H9 (cell line): ENCODE measurements around the gene DMAC2. TPM values are rescaled to one million over a fixed set of nuclear protein-coding genes. Genes with fewer than 3 reads are reported as not detected.

Source experiments
- DNase-seq: peaks from one replicate; pipeline ENCODE4 v3.0.0-alpha.2; 2017
- H2AFZ ChIP-seq: one replicate; pipeline ENCODE4 v1.6.1; 2013; ENCODE audit warnings: mild to moderate bottlenecking, low read length, control low read depth, moderate library complexity
- H2AK5ac ChIP-seq: 2 replicates; pipeline ENCODE4 v1.6.1; 2013; ENCODE audit warnings: low read length, control low read depth, mixed read lengths; ENCODE audit not compliant: insufficient read length
- H2BK120ac ChIP-seq: one replicate; pipeline ENCODE4 v1.6.1; 2013; ENCODE audit warnings: low read depth, mild to moderate bottlenecking, low read length, control low read depth, inconsistent platforms; ENCODE audit not compliant: poor library complexity, severe bottlenecking
- H2BK12ac ChIP-seq: 2 replicates; pipeline ENCODE4 v1.6.1; 2013; ENCODE audit warnings: low read length, control low read depth, mixed read lengths, low read depth; ENCODE audit not compliant: insufficient read length
- H2BK15ac ChIP-seq: 2 replicates; pipeline ENCODE4 v1.6.1; 2013; ENCODE audit warnings: low read depth, low read length, control low read depth
- H2BK20ac ChIP-seq: one replicate; pipeline ENCODE4 v1.6.1; 2013; ENCODE audit warnings: low read depth, mild to moderate bottlenecking, low read length, control low read depth, inconsistent platforms; ENCODE audit not compliant: poor library complexity, severe bottlenecking
- H2BK5ac ChIP-seq: 2 replicates; pipeline ENCODE4 v1.6.1; 2013; ENCODE audit warnings: low read length, control low read depth, mixed read lengths; ENCODE audit not compliant: insufficient read length
- H3K14ac ChIP-seq: 2 replicates; pipeline ENCODE4 v1.6.1; 2013; ENCODE audit warnings: low read length, control low read depth; ENCODE audit not compliant: insufficient read depth
- H3K18ac ChIP-seq: 2 replicates; pipeline ENCODE4 v1.6.1; 2013; ENCODE audit warnings: low read depth, mild to moderate bottlenecking, mixed read lengths, low read length, control low read depth; ENCODE audit not compliant: insufficient read length
- H3K23ac ChIP-seq: 2 replicates; pipeline ENCODE4 v1.6.1; 2013; ENCODE audit warnings: low read length, control low read depth, mixed read lengths, low read depth; ENCODE audit not compliant: insufficient read length
- H3K23me2 ChIP-seq: 2 replicates; pipeline ENCODE4 v1.6.1; 2013; ENCODE audit warnings: low read depth, mild to moderate bottlenecking, mixed read lengths, low read length, control low read depth; ENCODE audit not compliant: insufficient read length, poor library complexity, severe bottlenecking
- H3K27ac ChIP-seq: 2 replicates; pipeline ENCODE4 v1.5.1; 2013; ENCODE audit warnings: low read length, control low read depth, mixed read lengths, low read depth; ENCODE audit not compliant: insufficient read length
- H3K27me3 ChIP-seq: 2 replicates; pipeline ENCODE4 v1.6.1; 2013; ENCODE audit warnings: low read length, control low read depth, inconsistent platforms; ENCODE audit not compliant: insufficient read depth
- H3K4ac ChIP-seq: 2 replicates; pipeline ENCODE4 v1.6.1; 2013; ENCODE audit warnings: low read depth, mild to moderate bottlenecking, control low read depth, inconsistent platforms, low read length, moderate library complexity
- H3K4me1 ChIP-seq: 2 replicates; pipeline ENCODE4 v1.6.1; 2013; ENCODE audit warnings: low read length, control low read depth, inconsistent platforms; ENCODE audit not compliant: insufficient read depth
- H3K4me2 ChIP-seq: 2 replicates; pipeline ENCODE4 v1.6.1; 2013; ENCODE audit warnings: low read length, control low read depth, mixed read lengths; ENCODE audit not compliant: insufficient read length, insufficient read depth
- H3K56ac ChIP-seq: 2 replicates; pipeline ENCODE4 v1.6.1; 2013; ENCODE audit warnings: low read depth, mild to moderate bottlenecking, mixed read lengths, low read length, control low read depth; ENCODE audit not compliant: insufficient read length
- H3K79me1 ChIP-seq: 2 replicates; pipeline ENCODE4 v1.6.1; 2013; ENCODE audit warnings: low read depth, mild to moderate bottlenecking, moderate library complexity, low read length, control low read depth, inconsistent platforms; ENCODE audit not compliant: insufficient read depth, poor library complexity, severe bottlenecking
- H3K79me2 ChIP-seq: 2 replicates; pipeline ENCODE4 v1.6.1; 2013; ENCODE audit warnings: low read length, control low read depth, inconsistent platforms; ENCODE audit not compliant: insufficient read depth
- H3K9ac ChIP-seq: 2 replicates; pipeline ENCODE4 v1.6.1; 2013; ENCODE audit warnings: low read length, control low read depth, mixed read lengths; ENCODE audit not compliant: insufficient read length; ENCODE audit errors: extremely low read depth
- H3K9me3 ChIP-seq: one replicate; pipeline ENCODE4 v1.6.1; 2013; ENCODE audit warnings: low read depth, low read length, inconsistent platforms; ENCODE audit not compliant: control insufficient read depth
- H3T11ph ChIP-seq: one replicate; pipeline ENCODE4 v1.6.1; 2013; ENCODE audit warnings: mild to moderate bottlenecking, low read length, control low read depth, inconsistent platforms
- H4K20me1 ChIP-seq: one replicate; pipeline ENCODE4 v1.6.1; 2013; ENCODE audit not compliant: control insufficient read depth, insufficient read length, insufficient read depth
- H4K5ac ChIP-seq: 2 replicates; pipeline ENCODE4 v1.6.1; 2013; ENCODE audit warnings: low read depth, mild to moderate bottlenecking, mixed read lengths, low read length, control low read depth; ENCODE audit not compliant: insufficient read length
- H4K8ac ChIP-seq: replicated peaks from 2 replicates; pipeline ENCODE4 v1.6.1; 2013; ENCODE audit warnings: low read length, control low read depth, mixed read lengths, low read depth; ENCODE audit not compliant: insufficient read length
- H4K91ac ChIP-seq: 2 replicates; pipeline ENCODE4 v1.6.1; 2013; ENCODE audit warnings: low read depth, mild to moderate bottlenecking, moderate library complexity, mixed read lengths, low read length, control low read depth; ENCODE audit not compliant: insufficient read length
- H3K27ac Mint-ChIP-seq, 3 experiments: 2 replicates in 2 of 3; 3 replicates in 1 of 3; pipeline ENCODE4 v1.8.0; 2020 to 2021; ENCODE audit warnings: mixed read lengths in 3 of 3, mild to moderate bottlenecking in 1 of 3, moderate library complexity in 1 of 3
- H3K27me3 Mint-ChIP-seq: 2 replicates; pipeline ENCODE4 v1.8.0; 2021; ENCODE audit warnings: low read depth, mild to moderate bottlenecking, moderate library complexity, mixed read lengths
- H3K36me3 Mint-ChIP-seq, 3 experiments: 2 replicates in 2 of 3; 3 replicates in 1 of 3; pipeline ENCODE4 v1.8.0; 2020 to 2021; ENCODE audit warnings: low read depth in 3 of 3, mixed read lengths in 3 of 3; ENCODE audit not compliant: insufficient read depth in 1 of 3
- H3K4me1 Mint-ChIP-seq, 2 experiments: 2 replicates each; pipeline ENCODE4 v1.8.0; 2020; ENCODE audit warnings: mixed read lengths in 2 of 2
- H3K4me3 Mint-ChIP-seq, 2 experiments: 2 replicates in 1 of 2; 3 replicates in 1 of 2; pipeline ENCODE4 v1.8.0; 2020 to 2021; ENCODE audit warnings: mild to moderate bottlenecking in 2 of 2, mixed read lengths in 2 of 2, moderate library complexity in 1 of 2
- H3K9me3 Mint-ChIP-seq, 2 experiments: 2 replicates in 1 of 2; 3 replicates in 1 of 2; pipeline ENCODE4 v1.8.0; 2020; ENCODE audit warnings: mild to moderate bottlenecking in 2 of 2, mixed read lengths in 2 of 2, moderate library complexity in 1 of 2
- WGBS: extraction: QIAGEN DNeasy Blood & Tissue Kit; methylation state at CpG from one replicate; pipeline ENCODE4 v1.1.7; 2013; ENCODE audit warnings: missing lambda C conversion rate, low lambda C conversion rate, mixed read lengths; ENCODE audit not compliant: insufficient read length; ENCODE audit errors: extremely low coverage; 5-methylcytosine and 5-hydroxymethylcytosine counted together
- total RNA-seq: library from RNA; stranded (reverse); gene quantifications from 2 replicates; pipeline ENCODE4 v1.2.1, GENCODE V29; 2021
- TF ChIP-seq, protein P1 (sequence below): fragments of 200-600 bp; sonication (generic); conservative IDR thresholded peaks from 3 replicates; pipeline ENCODE4 v1.8.0; 2021; ENCODE audit warnings: antibody characterized with exemption, mild to moderate bottlenecking

The DMAC2 gene
- total RNA-seq, 1 experiment from 2014 or later: 70.5 TPM

GRCh38 chr19:41480336-41480735, 40.6 kb upstream of the DMAC2 start:
- no peak overlapping the region for H3K9ac ChIP-seq
- no peaks in the 10 kb centered on the region for H3K27me3 ChIP-seq
- H3K27ac ChIP-seq: no peak overlapping the region
- no peak overlapping the region for H3K4me2 ChIP-seq
- no peaks in the 10 kb centered on the region for H3K4me1 Mint-ChIP-seq
- H3K4ac ChIP-seq: no peak overlapping the region
- H3K56ac ChIP-seq: no peak overlapping the region
- no peaks in the 10 kb centered on the region for H3K79me2 ChIP-seq
- H3K14ac ChIP-seq: no peak overlapping the region; the same call in 1 of the 2 replicates
- no peaks in the 10 kb centered on the region for H3K23me2 ChIP-seq
- DNase-seq: no peak
- H3K79me1 ChIP-seq: no peaks in the 10 kb centered on the region
- peaks cover 3% of the 10 kb centered on the region; the same call in 1 of the 2 replicates for H3K27me3 Mint-ChIP-seq
- H3K27ac Mint-ChIP-seq: no peak overlapping the region
- no peak overlapping the region for H2BK5ac ChIP-seq
- H2AK5ac ChIP-seq: no peak overlapping the region
- no peak overlapping the region for H2BK20ac ChIP-seq
- TF ChIP-seq, protein P1, sequence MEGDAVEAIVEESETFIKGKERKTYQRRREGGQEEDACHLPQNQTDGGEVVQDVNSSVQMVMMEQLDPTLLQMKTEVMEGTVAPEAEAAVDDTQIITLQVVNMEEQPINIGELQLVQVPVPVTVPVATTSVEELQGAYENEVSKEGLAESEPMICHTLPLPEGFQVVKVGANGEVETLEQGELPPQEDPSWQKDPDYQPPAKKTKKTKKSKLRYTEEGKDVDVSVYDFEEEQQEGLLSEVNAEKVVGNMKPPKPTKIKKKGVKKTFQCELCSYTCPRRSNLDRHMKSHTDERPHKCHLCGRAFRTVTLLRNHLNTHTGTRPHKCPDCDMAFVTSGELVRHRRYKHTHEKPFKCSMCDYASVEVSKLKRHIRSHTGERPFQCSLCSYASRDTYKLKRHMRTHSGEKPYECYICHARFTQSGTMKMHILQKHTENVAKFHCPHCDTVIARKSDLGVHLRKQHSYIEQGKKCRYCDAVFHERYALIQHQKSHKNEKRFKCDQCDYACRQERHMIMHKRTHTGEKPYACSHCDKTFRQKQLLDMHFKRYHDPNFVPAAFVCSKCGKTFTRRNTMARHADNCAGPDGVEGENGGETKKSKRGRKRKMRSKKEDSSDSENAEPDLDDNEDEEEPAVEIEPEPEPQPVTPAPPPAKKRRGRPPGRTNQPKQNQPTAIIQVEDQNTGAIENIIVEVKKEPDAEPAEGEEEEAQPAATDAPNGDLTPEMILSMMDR: no peak
- no peak overlapping the region for H3K18ac ChIP-seq
- H4K20me1 ChIP-seq: no peaks in the 10 kb centered on the region
- H3K36me3 Mint-ChIP-seq: peaks cover 0 to 10% (median 9%) of the 10 kb centered on the region in 3 experiments; a peak in 6 of 7 replicates
- no peak overlapping the region for H4K91ac ChIP-seq
- no peak overlapping the region for H2BK12ac ChIP-seq
- H3T11ph ChIP-seq: no peak overlapping the region
- no peaks in the 10 kb centered on the region for H3K4me1 ChIP-seq
- no CpG with 5 or more reads among the region's 12 CpGs for WGBS
- peaks cover 77 to 90% of the 10 kb centered on the region in 2 experiments for H3K9me3 Mint-ChIP-seq
- H2AFZ ChIP-seq: no peak overlapping the region
- H3K9me3 ChIP-seq: peaks cover 53% of the 10 kb centered on the region
- H3K23ac ChIP-seq: no peak overlapping the region
- no peak overlapping the region for H3K4me3 Mint-ChIP-seq
- no peak overlapping the region for H2BK120ac ChIP-seq
- no peak overlapping the region for H2BK15ac ChIP-seq
- H4K5ac ChIP-seq: no peak overlapping the region
- no peak overlapping the region for H4K8ac ChIP-seq
